DMS53 (cell line): ENCODE data around the gene TMPRSS13.
"Not testable (repeated sequence)": the region's sequence is repeated elsewhere in the genome, so short reads cannot be mapped to it uniquely, and the experiment has no call there.

Source experiments
- DNase-seq: peaks from one replicate; lab custom pipeline; 2025; lab: John Stamatoyannopoulos, UW

Gene TMPRSS13

DNA sequence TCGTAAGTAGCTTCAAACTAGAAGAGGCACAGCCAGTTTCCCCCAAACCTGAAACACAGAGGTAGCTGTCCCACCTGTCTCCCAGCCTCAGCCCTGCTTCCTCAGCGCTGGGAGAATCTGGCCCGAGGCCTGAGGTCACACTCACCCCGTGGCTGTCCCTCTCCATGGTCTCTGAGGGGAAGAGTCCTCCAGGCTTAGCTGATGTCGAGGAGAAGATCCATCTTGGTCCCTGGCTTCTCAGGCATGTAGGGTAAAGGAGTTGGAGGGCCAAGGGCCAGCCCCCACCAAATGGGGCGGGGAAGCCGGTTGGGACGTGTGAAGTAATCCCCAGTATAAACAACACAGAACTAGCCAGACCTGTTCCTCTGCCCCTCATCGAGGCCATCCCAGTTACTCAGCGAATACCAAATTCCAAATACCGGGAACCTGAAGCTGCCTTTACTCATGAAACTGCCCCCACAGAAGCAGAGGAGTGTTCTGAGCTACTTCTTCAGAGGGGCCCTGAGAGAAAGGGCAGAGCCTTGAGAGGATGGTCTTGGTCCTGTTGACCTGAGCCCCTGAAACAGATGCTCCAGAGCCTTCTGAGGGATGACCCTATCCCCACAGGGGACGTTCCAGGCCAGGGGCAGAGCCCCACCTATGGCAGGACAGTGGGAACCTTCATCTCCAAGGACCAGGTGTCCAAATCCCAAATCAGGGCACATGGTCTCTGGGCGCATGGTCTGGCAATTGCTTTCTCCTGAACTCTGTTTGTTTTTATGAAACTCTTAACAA lies at the start of gene TMPRSS13:
TSS of gene TMPRSS13 (minus strand) at position 261 of the 774 bp plus-strand sequence. CDS start at position 166, 95 bp downstream.
- peak; percentile 91 for DNase-seq

DNA sequence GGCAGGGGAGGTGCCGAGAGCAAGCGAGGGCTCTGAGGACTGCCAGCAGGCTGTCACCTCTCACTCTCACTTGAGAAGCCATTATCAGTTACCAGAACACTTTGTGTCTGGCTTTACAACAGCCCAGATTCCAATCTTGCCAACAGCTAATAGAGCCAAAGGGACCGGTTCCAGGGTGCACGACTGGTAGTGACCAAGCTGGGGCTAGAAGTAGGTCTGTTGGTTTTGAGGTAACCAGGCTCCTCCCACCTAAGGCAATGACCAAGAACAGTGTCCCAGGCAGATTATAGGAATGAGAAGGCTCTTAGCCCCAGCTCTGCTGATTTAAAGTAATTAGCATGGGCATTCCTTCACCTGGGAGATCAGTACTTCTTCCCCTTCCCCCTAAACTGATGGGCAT lies 49.8 kb upstream of the TMPRSS13 start:
- DNase-seq = no peak

DNA sequence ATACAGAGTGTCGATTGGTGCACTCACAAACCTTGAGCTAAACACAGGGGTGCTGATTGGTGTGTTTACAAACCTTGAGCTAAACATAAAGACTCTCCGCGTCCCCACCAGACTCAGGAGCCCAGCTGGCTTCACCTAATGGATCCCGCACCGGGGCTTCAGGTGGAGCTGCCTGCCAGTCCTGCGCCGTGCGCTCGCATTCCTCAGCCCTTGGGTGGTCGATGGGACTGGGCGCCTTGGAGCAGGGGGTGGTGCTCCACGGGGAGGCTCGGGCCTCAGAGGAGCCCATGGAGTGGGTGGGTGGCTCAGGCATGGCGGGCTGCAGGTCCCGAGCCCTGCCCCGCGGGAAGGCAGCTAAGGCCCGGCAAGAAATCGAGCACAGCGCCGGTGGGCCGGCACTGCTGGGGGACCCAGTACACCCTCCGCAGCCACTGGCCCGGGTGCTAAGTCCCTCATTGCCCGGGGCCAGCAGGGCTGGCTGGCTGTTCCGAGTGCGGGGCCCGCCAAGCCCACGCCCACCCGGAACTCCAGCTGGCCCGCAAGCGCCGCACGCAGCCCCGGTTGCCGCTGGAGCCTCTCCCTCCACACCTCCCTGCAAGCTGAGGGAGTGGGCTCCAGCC lies 49.2 kb upstream of the TMPRSS13 start:
- DNase-seq = not testable (repeated sequence)

DNA sequence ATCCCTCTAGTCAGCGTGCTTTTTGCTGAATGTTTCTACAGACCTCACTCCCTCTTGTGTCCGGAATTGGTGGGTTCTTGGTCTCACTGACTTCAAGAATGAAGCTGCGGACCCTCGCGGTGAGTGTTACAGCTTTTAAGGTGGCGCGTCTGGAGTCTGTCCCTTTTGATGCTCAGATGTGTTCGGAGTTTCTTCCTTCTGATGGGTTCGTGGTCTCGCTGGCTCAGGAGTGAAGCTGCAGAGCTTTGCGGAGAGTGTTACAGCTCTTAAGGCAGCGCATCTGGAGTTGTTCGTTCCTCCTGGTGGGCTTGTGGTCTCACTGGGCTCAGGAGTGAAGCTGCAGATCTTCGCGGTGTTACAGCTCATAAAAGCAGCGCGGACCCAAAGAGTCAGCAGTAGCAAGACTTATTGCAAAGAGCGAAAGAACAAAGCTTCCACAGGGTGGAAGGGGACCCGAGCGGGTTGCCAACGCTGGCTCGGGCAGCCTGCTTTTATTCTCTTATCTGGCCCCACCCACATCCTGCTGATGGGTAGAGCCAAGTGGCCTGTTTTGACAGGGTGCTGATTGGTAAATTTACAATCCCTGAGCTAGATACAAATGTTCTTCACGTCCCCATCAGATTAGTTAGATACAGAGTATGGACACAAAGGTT lies 48.5 kb upstream of the TMPRSS13 start:
- not testable (repeated sequence) for DNase-seq

DNA sequence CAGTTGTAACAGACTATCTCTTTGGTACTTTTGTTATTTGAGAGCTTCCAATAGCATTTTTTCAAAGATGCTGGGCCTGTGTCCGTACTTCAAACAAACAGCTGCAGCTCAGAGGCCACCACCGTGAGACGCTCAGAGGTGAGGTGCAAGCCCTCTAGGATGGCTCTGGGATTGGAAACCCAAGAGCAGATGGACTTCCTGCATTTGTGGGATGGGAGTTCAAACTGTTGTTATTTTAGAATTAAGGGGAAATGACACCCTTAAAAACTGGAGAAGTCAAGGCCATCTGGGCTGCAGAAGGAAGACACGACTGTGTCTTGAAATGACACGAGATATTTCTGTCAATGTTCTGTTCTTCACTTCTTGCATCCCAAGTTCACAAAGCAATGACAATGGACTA lies 47.8 kb upstream of the TMPRSS13 start:
- DNase-seq = no peak

DNA sequence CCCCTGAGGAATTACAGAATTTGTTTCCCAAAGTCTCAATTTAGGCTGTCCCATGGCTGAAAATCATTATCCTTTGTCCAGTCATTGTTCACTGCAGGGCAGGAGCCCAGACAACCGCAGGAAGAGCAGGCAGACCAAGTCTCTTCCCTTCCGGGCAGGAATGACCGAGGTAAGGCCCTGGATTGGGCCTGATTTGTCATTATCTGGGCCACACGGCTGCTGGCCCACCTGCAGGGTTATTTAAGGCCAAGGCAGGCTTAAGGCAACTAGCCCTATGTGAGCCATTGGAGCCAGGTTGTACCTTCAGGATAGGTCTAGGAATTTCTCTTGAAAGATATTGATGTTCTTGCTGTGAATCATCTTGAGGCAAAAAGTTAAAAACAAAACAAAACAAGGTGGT lies 47.2 kb upstream of the TMPRSS13 start:
- no peak for DNase-seq

DNA sequence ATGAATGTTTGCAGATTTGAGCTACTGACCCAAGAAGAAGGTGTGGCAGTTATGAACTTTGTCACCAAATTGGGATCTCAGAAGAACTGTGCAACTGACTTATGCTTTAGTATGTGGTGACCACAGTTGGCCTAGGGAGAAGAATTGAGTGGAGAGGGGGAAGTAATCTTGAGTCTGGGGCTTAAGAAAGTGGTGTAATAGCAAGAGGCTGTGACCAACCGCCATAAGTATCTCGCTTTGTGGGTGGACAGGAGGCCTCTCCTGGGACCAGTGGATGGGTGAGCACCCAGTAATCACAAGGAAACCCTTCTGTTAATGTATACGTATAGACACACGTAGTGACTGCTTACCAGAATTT lies 44.3 kb upstream of the TMPRSS13 start:
- DNase-seq = no peak

DNA sequence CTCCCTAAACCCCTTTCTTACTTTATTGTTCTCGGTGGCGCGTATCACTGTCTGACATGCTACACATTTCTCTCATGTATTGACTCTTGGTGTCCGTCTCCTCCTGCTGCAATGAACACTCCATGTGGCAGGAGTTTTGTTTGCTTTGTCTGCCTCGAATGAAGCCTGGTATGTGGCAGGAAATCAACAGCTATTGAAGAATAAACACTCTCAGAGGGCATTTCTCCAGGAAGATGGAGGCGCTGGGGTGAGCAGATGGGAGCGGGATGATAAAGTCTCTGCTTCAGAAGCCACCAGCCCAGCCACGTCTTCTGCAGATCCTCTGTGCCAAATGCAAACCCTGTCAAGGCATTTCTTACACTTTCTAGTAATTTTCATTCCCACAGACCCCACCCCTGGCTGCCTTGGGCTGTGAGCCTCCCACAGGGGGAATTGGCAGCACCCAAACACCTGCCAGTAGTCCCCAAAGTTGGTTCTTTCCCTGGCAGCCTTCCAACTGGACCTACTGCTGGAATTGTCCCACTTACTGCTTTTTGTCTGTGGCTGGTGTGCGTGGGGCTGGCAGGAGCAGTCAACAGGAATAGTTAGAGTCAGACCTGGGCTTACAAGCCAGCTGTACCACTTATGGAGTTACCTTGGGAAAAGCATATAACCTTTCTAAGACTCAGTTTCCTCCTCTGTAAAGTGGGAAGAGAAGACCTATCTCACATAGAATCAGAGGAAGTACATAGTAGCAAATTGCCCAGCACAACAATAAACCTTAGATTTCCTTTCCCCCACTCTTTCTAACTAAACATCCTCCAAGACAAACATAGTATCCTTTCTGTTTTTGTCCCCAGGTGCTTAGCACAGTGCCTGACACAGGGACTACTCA lies 43.7 kb upstream of the TMPRSS13 start:
- peak; percentile 65 for DNase-seq

DNA sequence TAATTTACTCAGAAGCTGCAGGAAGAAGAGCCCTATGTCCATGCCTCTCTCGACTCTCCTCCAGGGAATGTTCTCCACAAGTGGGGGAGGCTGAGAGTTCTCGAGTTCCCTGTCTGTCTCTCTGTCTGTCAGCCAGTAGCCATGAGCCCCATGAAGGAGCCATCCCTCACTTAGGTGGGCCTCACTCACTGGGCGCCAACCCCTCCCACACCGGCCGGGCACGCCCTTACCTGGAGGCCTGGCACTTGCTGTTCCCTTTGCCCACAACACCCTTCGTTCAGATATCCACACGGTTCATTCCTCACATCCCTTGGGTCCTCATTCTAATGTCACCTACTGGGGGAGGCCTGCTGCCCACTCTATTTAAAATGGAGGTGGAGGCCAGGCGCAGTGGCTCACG lies 42.8 kb upstream of the TMPRSS13 start:
- DNase-seq = no peak

DNA sequence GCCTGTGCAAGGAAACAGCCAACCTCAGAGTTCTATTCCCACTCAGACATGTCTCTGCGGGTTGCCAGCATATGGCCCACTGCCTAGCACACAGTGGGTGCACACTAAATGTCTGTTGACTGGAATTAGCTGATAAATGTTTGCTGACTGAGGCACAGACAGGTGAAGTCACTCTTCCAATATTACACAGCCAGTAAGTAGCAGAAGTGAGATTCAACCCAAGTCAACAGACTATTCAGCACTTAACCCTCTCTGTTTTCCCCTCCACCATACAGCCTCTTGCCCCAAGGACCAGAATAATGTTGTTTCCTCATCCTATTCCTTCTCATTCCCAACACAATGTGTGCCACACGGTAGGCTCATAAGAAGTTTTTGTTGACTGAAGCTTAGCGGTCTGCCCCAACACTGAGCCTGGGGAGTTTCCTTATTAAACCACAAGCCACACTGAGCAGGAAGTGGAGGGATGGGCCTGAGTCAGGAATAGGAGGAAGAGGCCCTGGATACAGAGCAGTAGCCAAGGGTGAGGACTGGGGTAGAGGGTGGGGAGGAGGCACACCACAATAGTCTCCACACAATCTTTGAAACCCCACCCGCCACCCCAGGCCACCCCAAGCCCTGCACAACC lies 41.3 kb upstream of the TMPRSS13 start:
- peak; percentile 33 for DNase-seq

DNA sequence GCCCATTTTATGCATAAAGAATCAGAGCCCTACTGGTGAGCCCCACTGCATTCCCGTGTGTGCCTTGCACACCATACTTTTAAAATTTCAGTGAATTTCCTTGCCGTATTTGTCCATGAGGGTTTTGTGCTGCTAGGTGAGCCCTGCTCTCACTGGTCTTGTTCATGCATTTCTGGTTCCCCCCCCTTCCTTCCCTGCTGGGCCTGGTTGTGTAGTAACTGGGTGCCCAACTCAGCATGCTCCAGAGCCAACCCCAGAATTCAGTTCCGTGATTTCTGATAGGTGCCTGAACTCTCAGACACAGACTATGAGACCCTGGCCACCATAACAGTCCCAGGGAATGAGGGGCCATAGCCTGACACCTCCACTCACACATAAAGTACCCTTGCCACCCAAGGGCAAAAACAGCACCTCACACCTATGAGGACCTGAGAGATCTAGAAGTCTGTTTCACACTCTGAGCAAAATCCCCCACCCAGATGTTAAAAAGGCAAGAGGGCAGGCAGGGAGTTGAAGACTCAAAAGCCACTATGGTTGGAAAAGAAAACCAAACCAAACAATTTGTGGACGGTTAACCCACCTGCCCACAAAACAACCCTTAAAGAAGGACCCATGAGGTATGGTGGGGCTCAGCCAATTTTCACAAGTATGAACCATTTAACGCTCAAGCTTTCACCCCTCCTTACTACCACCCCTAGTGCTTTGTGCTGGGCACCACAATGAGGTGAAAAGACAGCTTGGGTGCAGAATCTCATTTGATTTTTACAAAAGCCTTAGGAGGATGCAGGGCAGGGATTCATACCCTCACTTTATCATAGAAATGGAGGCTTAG lies 40.2 kb upstream of the TMPRSS13 start:
- no peak for DNase-seq

DNA sequence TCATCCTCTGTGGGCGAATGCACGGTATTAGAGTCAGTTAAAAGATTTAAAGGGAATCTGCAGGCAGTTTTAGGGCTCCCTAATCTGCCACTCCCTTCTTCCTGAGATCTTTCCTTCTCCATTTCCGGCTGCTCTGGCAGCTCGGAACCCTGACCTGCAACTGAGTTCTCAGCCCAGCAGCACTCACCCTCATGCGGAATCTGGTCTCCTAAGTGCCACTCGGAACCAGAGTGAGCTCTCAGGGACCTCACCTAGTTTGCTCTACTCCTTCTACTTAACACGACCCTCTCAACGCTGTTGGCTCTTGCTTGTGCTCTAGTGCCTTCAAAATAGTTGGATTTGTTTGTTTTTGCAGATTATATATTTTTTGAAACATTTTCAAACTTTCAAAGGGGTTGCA lies 37.7 kb upstream of the TMPRSS13 start:
- DNase-seq = no peak

DNA sequence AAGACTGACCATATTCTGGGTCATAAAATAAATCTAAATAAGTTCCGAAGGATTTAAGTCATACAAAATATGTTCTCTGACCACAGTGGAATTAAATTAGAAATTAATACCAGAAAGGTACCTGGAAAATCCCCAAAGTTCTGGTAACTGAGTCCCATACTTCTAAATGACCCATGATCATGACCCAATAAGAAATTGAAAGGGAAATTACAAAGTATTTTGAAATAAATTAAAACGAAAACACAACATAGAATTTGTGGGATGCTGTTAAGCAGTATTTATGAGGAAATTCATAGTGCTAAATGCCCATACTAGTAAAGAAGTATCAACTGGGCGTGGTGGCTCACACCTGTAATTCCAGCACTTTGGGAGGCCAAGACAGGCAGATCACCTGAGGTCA lies 33.6 kb upstream of the TMPRSS13 start:
- no peak for DNase-seq

DNA sequence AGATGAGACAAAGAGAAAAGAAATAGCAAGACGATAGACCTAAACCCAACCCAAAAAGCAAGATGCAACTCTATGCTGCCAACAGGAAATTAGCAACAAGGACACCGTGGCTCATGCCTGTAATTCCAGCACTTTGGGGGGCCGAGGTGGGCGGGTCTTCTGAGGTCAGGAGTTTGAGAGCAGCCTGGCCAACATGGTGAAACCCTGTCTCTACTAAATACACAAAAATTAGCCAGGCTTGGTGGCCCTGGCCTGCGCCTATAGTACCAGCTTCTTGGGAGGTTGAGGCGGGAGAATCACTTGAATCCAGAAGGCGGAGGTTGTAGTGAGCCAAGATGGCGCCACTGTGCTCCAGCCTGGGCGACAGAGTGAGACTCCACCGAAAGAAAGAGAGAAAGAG lies 32.7 kb upstream of the TMPRSS13 start:
- no peak for DNase-seq

DNA sequence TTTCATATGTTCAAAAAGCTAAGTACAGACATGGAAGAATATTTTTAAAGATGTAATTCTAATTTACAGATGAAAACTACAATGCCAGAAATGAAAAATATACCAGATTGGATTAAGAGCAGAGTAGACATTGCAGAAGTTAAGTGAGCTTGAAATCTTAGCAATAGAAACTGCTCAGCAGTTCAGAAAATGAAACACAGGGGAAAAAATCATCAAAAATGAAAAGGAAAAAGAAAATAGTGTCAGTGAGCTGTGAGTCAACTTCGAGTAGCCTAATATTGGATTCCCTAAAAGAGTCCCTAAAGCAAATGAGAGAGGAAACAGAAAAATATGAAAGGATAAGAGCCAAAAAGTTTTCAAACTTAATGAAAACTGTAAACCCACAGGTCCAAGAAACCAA lies 31.2 kb upstream of the TMPRSS13 start:
- DNase-seq = no peak

DNA sequence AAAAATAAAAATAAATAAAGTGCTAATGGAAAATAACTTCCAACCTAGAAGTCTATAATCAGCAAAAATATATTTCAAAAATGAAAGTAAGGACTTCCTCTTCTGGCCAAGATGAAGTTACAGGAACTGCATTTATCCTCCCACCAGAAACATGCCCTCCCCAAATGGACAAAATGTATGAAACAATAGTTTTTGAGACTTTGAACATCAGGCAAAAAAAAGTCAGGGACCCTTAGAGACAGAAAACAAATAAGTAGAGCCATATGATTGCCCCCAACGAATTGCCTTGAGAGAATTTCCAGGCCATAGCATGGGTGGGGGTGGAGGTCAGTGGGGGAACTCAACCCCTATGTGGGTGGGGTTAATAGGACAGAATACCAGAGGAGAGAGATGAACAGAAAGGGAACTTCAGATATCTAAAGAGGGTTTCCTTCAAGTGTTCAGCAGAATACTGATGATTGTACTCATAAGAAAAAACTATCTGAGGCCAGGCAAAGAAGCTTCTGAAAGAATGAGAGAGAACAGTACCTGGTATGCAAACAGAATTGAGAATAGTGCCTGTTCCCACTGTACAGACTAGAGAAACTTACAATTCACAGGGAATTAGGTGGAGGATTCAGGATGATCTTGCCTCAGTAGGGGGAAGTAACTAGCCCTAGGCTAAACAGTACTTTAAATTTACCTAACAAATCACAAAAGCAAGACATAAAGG lies 30.4 kb upstream of the TMPRSS13 start:
- no peak for DNase-seq

DNA sequence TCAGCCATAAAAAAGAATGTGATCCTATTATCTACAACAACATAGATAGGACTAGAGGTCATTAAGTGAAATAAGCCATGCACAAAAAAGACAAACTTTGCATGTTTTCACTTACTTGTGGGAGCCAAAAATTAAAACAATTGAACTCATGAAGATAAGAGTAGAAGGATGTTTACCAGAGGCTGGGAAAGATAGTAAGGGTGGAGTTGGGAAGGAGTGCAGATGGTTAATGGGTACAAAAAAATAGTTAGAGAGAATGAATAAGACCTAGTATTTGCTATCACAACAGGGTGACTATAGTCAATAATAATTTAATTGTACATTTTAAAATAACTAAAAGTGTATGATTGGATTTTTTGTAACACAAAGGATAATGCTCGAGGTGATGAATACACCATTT lies 29.7 kb upstream of the TMPRSS13 start:
- DNase-seq = no peak

DNA sequence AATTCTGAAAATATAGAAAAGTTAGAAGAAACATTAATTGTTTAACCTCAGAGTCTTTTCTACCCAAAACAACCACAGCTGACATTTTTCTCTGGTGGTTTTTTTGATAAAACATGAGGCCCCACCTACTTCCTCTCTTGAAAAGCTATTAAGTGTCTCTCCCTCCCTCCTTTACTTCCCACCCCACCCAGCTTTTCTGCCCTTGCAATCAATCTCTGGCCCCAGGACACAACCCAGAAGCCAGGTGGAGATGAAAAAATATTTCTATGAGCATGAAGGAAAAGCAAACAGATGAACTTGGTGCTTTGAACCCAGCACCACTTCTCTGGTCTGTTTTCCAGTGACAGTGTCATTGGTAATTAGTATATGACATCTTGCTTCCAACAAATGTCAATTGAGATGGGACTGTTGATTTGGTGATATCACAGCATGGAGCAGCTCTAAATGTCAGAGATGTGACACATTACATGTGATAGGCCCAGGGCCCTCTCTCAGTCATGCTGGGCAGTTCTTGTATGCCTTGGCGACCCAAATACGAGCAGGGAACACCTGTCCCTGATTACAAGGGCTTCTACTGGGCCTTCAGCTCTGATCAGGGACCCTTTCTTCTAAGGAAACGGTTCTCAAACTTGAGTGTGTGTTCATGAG lies 23.9 kb upstream of the TMPRSS13 start:
- no peak for DNase-seq

DNA sequence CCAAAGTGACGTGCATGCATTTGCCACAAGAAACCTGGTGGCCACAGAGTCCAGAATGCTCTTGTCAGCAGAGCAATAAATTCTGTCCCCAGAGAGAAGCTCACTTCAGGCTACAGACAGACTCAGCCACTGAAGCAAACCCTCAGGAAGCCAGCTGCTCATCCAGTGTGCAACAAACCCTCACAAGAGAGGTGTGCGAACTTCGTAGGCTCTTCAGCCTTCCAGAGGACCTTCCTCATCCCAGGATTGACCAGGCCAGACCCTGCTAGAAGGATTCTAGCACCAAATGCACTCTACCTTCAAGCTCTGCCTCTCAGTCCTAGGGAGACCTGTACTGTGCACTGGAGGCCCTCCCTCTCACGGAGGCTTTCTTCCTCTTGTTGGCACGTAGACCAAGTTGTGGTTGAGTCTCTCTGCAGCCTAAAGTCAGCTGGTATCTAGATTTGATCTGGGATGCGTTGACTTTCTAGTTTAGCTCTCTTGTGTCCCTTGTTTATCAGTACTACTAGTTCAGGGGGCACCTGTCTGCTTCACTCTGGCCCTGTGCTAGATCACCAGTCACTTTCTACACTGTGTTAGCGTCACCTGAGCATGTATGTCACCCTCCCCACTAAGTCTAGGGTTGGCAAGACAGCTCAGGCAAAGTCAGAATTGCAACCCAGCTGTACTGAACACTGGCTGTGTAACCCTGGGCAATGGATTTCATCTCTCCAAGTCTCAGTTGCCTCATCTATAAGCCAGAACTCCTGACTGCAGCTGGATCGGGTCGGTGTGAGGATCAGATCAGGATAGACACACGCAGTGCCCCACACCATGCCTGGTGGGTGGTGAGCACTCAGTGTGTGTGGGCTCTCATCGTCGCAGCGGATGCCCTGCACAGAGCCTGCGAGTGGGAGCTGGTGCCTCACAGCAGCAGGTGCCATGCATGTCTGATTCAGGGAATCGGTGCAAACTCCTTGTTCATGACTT lies 22.1 kb upstream of the TMPRSS13 start:
- DNase-seq = no peak
